ENCODE measurements around the gene TDRD12. TPM values are rescaled to one million over a fixed set of nuclear protein-coding genes. Genes with fewer than 3 reads are reported as not detected.

The TDRD12 gene
- total RNA-seq, 1 experiment from 2014 or later: 1.3 TPM

DNA sequence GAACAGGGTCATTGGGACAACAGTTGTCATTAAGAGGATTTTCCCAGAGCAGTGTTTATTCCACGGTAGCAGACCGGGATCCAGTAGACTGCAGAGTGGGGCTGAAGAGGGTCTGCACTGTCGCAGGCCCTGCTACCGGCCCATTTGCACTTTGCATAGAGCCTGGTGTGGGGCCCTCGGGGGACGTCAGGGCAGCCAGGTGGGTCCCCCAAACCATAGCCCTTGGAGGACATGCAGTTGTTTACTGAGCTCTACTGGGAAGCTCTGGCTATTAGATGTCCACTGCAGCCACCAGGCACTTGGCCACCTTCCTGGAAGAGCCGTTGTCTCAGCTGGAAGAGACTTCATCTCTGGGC lies 104.2 kb downstream of the TDRD12 start:
- Mint-ChIP-seq H3K36me3 (no peaks in the 10 kb centered on the region), H3K4me1 (peaks cover 34% of the 10 kb centered on the region), H3K27ac (no peak overlapping the region), H3K27me3 (ENCODE audit: low read depth) (no peaks in the 10 kb centered on the region), H3K9me3 (no peaks in the 10 kb centered on the region), H3K4me3 (no peak overlapping the region)
- CTCF ChIA-PET: no interaction called here
- ATAC-seq: no peak
- POLR2A ChIA-PET: no interaction called here
- TF ChIP-seq, protein P1, sequence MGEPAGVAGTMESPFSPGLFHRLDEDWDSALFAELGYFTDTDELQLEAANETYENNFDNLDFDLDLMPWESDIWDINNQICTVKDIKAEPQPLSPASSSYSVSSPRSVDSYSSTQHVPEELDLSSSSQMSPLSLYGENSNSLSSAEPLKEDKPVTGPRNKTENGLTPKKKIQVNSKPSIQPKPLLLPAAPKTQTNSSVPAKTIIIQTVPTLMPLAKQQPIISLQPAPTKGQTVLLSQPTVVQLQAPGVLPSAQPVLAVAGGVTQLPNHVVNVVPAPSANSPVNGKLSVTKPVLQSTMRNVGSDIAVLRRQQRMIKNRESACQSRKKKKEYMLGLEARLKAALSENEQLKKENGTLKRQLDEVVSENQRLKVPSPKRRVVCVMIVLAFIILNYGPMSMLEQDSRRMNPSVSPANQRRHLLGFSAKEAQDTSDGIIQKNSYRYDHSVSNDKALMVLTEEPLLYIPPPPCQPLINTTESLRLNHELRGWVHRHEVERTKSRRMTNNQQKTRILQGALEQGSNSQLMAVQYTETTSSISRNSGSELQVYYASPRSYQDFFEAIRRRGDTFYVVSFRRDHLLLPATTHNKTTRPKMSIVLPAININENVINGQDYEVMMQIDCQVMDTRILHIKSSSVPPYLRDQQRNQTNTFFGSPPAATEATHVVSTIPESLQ (CRISPR knock-in tag; IDR thresholded peaks at IDR 0.05): no peak
- TF ChIP-seq NR1H2 (CRISPR knock-in tag; IDR thresholded peaks at IDR 0.05) (no peak), PRRX2 (CRISPR knock-in tag; IDR thresholded peaks at IDR 0.05) (no peak), FOXJ3 (CRISPR knock-in tag; IDR thresholded peaks at IDR 0.05; ENCODE audit: borderline replicate concordance) (no peak), NFATC4 (CRISPR knock-in tag; IDR thresholded peaks at IDR 0.05) (no peak), RELA (CRISPR knock-in tag; IDR thresholded peaks at IDR 0.05; ENCODE audit: borderline replicate concordance) (no peak), TEAD4 (CRISPR knock-in tag; IDR thresholded peaks at IDR 0.05) (no peak), KAT7 (CRISPR knock-in tag; IDR thresholded peaks at IDR 0.05; ENCODE audit: borderline replicate concordance) (no peak), CBFB (CRISPR knock-in tag; IDR thresholded peaks at IDR 0.05; ENCODE audit: low read depth) (no peak), HMGA2 (CRISPR knock-in tag; IDR thresholded peaks at IDR 0.05) (no peak), NR3C1 (CRISPR knock-in tag; conservative IDR thresholded peaks at IDR 0.05; ENCODE audit: low read depth) (no peak), ZNF416 (CRISPR knock-in tag; IDR thresholded peaks at IDR 0.05) (no peak), SMAD4 (CRISPR knock-in tag; IDR thresholded peaks at IDR 0.05) (no peak), RORB (CRISPR knock-in tag; IDR thresholded peaks at IDR 0.05) (no peak), GABPB1 (CRISPR knock-in tag; IDR thresholded peaks at IDR 0.05) (no peak)
- TF ChIP-seq, protein P2, sequence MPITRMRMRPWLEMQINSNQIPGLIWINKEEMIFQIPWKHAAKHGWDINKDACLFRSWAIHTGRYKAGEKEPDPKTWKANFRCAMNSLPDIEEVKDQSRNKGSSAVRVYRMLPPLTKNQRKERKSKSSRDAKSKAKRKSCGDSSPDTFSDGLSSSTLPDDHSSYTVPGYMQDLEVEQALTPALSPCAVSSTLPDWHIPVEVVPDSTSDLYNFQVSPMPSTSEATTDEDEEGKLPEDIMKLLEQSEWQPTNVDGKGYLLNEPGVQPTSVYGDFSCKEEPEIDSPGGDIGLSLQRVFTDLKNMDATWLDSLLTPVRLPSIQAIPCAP (CRISPR knock-in tag; IDR thresholded peaks at IDR 0.05): no peak
- TF ChIP-seq, protein P3, sequence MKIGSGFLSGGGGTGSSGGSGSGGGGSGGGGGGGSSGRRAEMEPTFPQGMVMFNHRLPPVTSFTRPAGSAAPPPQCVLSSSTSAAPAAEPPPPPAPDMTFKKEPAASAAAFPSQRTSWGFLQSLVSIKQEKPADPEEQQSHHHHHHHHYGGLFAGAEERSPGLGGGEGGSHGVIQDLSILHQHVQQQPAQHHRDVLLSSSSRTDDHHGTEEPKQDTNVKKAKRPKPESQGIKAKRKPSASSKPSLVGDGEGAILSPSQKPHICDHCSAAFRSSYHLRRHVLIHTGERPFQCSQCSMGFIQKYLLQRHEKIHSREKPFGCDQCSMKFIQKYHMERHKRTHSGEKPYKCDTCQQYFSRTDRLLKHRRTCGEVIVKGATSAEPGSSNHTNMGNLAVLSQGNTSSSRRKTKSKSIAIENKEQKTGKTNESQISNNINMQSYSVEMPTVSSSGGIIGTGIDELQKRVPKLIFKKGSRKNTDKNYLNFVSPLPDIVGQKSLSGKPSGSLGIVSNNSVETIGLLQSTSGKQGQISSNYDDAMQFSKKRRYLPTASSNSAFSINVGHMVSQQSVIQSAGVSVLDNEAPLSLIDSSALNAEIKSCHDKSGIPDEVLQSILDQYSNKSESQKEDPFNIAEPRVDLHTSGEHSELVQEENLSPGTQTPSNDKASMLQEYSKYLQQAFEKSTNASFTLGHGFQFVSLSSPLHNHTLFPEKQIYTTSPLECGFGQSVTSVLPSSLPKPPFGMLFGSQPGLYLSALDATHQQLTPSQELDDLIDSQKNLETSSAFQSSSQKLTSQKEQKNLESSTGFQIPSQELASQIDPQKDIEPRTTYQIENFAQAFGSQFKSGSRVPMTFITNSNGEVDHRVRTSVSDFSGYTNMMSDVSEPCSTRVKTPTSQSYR (CRISPR knock-in tag; IDR thresholded peaks at IDR 0.05): no peak
- TF ChIP-seq, protein P4, sequence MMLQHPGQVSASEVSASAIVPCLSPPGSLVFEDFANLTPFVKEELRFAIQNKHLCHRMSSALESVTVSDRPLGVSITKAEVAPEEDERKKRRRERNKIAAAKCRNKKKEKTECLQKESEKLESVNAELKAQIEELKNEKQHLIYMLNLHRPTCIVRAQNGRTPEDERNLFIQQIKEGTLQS (CRISPR knock-in tag; conservative IDR thresholded peaks at IDR 0.05): no peak
- TF ChIP-seq, protein P5, sequence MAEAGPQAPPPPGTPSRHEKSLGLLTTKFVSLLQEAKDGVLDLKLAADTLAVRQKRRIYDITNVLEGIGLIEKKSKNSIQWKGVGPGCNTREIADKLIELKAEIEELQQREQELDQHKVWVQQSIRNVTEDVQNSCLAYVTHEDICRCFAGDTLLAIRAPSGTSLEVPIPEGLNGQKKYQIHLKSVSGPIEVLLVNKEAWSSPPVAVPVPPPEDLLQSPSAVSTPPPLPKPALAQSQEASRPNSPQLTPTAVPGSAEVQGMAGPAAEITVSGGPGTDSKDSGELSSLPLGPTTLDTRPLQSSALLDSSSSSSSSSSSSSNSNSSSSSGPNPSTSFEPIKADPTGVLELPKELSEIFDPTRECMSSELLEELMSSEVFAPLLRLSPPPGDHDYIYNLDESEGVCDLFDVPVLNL (CRISPR knock-in tag; IDR thresholded peaks at IDR 0.05; ENCODE audit: borderline replicate concordance, low read depth): no peak
- TF ChIP-seq, protein P6, sequence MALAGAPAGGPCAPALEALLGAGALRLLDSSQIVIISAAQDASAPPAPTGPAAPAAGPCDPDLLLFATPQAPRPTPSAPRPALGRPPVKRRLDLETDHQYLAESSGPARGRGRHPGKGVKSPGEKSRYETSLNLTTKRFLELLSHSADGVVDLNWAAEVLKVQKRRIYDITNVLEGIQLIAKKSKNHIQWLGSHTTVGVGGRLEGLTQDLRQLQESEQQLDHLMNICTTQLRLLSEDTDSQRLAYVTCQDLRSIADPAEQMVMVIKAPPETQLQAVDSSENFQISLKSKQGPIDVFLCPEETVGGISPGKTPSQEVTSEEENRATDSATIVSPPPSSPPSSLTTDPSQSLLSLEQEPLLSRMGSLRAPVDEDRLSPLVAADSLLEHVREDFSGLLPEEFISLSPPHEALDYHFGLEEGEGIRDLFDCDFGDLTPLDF (CRISPR knock-in tag; IDR thresholded peaks at IDR 0.05): no peak
- no peak for DNase-seq (ENCODE audit: low spot score)
